Adipocyte (in vitro differentiated cells): ENCODE results near the gene PDE7B.

ENCODE experiments used
- DNase-seq: peaks from one replicate; pipeline ENCODE4 v3.0.0-alpha.2; 2015; ENCODE audit warnings: low read depth
- H3K27me3 ChIP-seq: replicated peaks from 2 replicates; pipeline ENCODE4 v1.7.0; 2013; ENCODE audit warnings: mild to moderate bottlenecking, low read length, moderate library complexity; ENCODE audit not compliant: control insufficient read depth, insufficient read depth
- H3K36me3 ChIP-seq: 2 replicates; pipeline ENCODE4 v1.7.0; 2013; ENCODE audit warnings: low read length, mild to moderate bottlenecking, moderate library complexity; ENCODE audit not compliant: control insufficient read depth, insufficient read depth, severe bottlenecking
- H3K4me1 ChIP-seq: 2 replicates; pipeline ENCODE4 v1.7.0; 2013; ENCODE audit warnings: mild to moderate bottlenecking, low read length, moderate library complexity; ENCODE audit not compliant: control insufficient read depth, insufficient read depth
- H3K4me3 ChIP-seq: 2 replicates; pipeline ENCODE4 v1.7.0; 2013; ENCODE audit warnings: mild to moderate bottlenecking, low read length, moderate library complexity
- H3K9ac ChIP-seq: 2 replicates; pipeline ENCODE4 v1.7.0; 2013; ENCODE audit warnings: mild to moderate bottlenecking, low read length, moderate library complexity
- H3K9me3 ChIP-seq: 2 replicates; pipeline ENCODE4 v1.7.0; 2013; ENCODE audit warnings: mild to moderate bottlenecking, low read length, moderate library complexity; ENCODE audit not compliant: control insufficient read depth

Gene PDE7B

DNA sequence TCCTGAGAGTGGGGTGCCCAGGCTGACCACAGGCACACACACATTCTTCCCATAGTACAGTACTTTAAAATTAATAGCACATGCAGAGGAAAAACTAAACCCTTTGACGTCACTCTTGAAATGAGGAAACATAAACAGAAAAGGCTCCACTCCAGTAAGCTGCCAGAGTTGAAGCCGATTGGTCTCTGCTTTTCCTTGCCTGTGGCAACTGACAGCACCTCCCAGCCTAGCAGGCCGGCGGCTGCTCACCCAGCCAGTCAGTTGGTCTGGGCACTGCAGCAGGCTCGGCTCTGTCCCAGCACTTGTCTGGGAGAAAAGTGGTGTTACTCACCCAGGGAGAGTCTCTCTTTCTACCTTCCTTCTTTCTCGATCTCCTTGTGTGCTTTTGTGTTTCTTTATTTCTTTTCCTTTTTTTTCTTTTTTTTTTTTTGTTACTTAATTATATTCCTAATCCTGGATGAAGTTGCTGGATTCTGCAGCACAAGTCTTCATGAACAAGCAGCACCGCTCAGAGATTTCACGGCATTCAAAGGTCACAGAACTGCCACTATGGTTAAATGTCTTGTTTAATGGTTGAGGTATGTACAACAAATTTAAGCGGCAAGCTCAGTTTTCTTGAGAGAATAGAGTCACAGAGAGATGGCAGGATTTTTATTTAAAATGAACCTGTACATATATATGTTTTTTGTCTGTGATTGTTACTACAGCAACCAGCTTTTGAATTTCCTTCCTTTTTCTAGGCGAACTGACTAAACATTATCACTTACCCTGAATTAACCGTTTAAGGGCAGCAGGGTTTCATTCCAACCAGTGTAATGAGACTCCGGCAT is at the start of gene PDE7B:
TSS of gene PDE7B (plus strand) at position 260 of the 830 bp plus-strand sequence.
- Histone ChIP-seq H3K4me3 (peak within 1 kb of the TSS; percentile 81), H3K9ac (peak within 1 kb of the TSS; percentile 81), H3K27me3 (no peaks in the 10 kb centered on the region), H3K9me3 (peaks cover under 1% of the 10 kb centered on the region), H3K36me3 (no peaks in the 10 kb centered on the region), H3K4me1 (peaks cover 27% of the 10 kb centered on the region)
- DNase-seq, result peak; percentile 98

- no peak overlapping the region for H3K9ac ChIP-seq
- no peaks in the 10 kb centered on the region for H3K4me1 ChIP-seq
- no peaks in the 10 kb centered on the region for H3K9me3 ChIP-seq
- H3K4me3 ChIP-seq, result no peak overlapping the region
- H3K36me3 ChIP-seq, result no peaks in the 10 kb centered on the region
- DNase-seq, result no peak
- no peaks in the 10 kb centered on the region for H3K27me3 ChIP-seq
Observed at GRCh38 chr6:135801755-135802465, 49.6 kb upstream of the PDE7B start.

DNA sequence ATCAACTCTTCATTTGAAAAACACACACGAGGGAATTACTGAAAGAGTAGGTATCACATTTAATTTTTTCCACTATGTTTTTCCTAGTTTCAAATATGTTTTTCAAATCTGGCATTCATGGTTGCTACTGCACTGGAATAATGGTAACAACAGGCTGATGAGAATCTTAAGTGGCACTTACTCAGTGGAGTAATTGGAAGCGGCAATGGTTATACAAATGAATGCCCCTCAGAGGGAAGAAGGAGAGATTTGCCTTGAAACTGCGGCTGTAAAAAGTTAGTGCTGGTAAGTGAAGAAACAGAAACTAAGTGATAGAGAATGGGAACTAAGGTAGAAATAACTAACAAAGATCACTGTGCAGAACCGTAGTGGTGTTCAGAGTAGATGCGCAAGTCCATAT is 41.0 kb upstream of the PDE7B start:
- no peaks in the 10 kb centered on the region for H3K9me3 ChIP-seq
- no peak for DNase-seq
- H3K9ac ChIP-seq, result no peak overlapping the region
- H3K4me3 ChIP-seq, result no peak overlapping the region
- H3K36me3 ChIP-seq, result no peaks in the 10 kb centered on the region
- H3K4me1 ChIP-seq, result no peaks in the 10 kb centered on the region
- no peaks in the 10 kb centered on the region for H3K27me3 ChIP-seq

GRCh38 chr6:135811170-135811569 is 40.3 kb upstream of the PDE7B start:
- Histone ChIP-seq H3K9ac (no peak overlapping the region), H3K27me3 (no peaks in the 10 kb centered on the region), H3K36me3 (no peaks in the 10 kb centered on the region), H3K4me1 (no peaks in the 10 kb centered on the region), H3K4me3 (no peak overlapping the region), H3K9me3 (no peaks in the 10 kb centered on the region)
- no peak for DNase-seq

DNA sequence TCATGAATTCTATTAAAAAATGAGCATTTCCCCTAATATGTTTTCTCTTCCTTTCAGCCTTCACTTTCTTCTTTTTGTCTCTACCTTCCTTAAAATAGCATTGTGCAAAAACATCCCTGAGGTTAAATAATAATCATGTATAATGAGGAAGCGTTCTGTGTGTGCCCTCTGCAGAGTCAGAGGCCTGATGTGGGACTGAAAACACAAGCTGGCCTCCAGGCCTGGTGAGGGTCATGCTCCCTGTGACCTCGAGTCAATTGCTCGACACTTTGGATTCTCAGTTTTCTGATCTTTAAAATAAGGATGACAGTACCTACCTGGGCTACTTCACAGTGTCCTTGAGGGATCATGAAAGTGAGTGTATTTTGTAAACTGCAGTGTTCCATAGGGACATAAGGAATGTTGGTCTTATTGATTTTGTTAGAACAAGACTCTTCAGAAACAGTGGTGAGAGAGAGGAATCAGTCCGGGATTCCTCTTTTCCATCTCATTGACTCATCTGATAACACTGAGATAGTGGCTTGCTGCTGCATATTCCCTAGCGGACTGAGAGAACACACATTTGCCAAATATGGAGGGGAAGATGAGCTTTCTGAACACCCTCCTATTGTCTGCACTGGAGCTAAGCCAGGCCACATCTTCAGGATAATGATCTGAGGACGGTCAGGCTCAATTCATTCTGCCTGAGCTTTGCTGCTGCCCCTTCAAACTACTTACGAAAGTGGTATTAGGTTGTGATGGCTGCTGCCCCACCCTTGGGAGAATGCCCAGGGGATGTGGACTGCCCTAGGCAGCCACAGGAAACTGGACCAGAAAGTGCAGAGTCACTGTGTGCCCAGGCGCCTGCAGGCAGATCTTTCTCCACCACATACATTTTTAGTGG is 39.6 kb upstream of the PDE7B start:
- no peaks in the 10 kb centered on the region for H3K36me3 ChIP-seq
- H3K4me3 ChIP-seq, result no peak overlapping the region
- DNase-seq, result peak; percentile 35
- H3K27me3 ChIP-seq, result no peaks in the 10 kb centered on the region
- no peaks in the 10 kb centered on the region for H3K9me3 ChIP-seq
- H3K4me1 ChIP-seq, result no peaks in the 10 kb centered on the region
- H3K9ac ChIP-seq, result no peak overlapping the region

DNA sequence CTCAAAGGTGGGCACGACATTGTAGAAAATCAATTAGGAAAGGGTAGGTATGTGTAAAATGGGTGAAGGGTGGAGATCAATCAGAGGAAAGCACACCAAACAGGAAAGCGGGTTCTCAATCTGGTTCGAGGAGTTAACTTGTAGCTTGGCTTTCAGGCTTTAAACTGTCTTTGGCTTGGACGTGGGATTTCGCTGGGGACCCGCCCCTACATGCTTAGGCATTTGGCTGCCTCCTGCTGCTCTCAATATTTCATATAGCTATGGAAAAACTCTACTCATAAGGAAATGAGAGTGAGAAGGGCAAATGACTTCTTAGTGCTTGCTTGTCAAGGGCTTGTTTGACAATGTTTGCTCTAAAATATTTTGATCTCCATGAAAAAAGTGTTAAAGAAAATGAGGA is 38.1 kb upstream of the PDE7B start:
- no peaks in the 10 kb centered on the region for H3K9me3 ChIP-seq
- H3K4me3 ChIP-seq, result no peak overlapping the region
- no peak for DNase-seq
- H3K36me3 ChIP-seq, result no peaks in the 10 kb centered on the region
- no peaks in the 10 kb centered on the region for H3K27me3 ChIP-seq
- H3K4me1 ChIP-seq, result no peaks in the 10 kb centered on the region
- H3K9ac ChIP-seq, result no peak overlapping the region

DNA sequence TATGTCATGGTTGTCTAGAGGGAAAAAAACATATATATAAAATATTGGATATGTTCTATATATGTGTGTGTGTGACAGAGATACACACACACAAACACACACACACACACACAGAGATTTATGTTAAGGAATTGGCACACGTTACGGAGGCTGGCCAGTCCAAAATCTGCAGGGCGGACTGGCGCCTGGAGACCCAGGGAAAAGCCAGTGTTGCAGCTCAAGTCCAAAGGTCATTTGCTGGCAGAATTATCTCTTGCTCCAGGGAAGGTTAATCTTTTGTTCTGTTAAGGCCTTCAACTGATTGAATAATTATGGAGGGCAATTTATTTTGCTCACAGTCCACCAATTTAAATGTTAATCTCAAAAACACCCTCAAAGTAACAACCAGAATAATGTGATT is 37.5 kb upstream of the PDE7B start:
- Histone ChIP-seq H3K9ac (no peak overlapping the region), H3K36me3 (no peaks in the 10 kb centered on the region), H3K27me3 (no peaks in the 10 kb centered on the region), H3K4me1 (no peaks in the 10 kb centered on the region), H3K9me3 (no peaks in the 10 kb centered on the region), H3K4me3 (no peak overlapping the region)
- DNase-seq, result no peak

DNA sequence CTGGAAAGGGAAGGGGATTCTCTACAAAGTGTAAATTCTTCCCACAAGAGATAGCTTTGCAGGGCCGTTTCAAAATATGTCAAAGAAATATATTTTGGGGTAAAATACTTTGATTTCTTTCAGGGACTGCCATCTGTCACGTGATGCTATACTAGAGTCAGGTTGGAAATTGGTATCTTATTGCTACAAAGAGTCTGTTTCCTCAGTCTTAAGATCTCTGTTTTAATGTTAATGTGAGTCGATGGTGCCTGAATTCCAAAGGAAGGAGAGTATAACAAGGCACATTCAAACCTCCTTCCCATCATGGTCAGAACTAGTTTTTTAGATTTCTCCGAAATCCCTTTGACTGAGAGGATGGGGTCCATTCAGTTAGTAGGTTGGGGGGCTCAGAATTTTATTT is 36.3 kb upstream of the PDE7B start:
- Histone ChIP-seq H3K36me3 (no peaks in the 10 kb centered on the region), H3K9ac (no peak overlapping the region), H3K4me1 (no peaks in the 10 kb centered on the region), H3K9me3 (no peaks in the 10 kb centered on the region), H3K4me3 (no peak overlapping the region), H3K27me3 (no peaks in the 10 kb centered on the region)
- no peak for DNase-seq

DNA sequence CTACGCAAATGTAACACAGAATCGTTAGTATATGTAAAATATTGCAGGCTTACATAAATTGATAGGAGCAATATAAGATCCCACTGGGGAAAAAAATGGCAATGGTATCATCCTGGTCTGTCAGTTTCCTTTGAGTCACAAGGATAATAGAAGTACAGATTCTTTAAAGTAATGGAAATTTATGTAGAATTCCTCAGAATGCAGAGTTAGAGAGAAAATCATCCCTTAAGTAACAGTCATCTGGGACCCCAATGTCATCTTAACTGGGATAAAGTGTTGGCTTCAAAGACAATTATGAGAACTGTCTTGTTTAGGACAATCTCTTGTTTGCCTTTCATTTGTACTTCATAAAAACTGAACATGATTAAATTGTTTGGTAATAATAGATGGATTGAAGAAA is 34.5 kb upstream of the PDE7B start:
- no peak for DNase-seq
- Histone ChIP-seq H3K9ac (no peak overlapping the region), H3K4me1 (no peaks in the 10 kb centered on the region), H3K27me3 (no peaks in the 10 kb centered on the region), H3K4me3 (no peak overlapping the region), H3K9me3 (no peaks in the 10 kb centered on the region), H3K36me3 (no peaks in the 10 kb centered on the region)

DNA sequence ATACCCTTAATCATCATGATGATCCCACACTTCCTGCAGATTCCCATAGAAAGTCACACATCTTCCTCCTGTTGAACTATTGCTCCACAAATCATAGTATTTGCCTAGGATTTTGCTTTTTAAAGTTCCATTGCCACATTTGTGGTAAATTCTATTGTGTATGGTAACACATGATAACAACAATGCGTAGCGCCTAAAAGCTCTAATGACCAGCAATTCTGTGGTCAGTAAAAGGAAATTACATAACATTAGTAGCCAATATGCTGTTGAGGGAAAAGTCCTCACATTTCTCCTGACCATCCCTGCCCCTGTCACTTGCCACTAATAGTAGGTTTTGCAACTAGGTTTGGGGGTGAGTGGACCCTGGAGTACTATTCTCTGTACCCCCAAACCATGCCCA is 31.8 kb upstream of the PDE7B start:
- no peak overlapping the region for H3K4me3 ChIP-seq
- no peak for DNase-seq
- no peaks in the 10 kb centered on the region for H3K9me3 ChIP-seq
- no peaks in the 10 kb centered on the region for H3K4me1 ChIP-seq
- H3K9ac ChIP-seq, result no peak overlapping the region
- H3K36me3 ChIP-seq, result no peaks in the 10 kb centered on the region
- no peaks in the 10 kb centered on the region for H3K27me3 ChIP-seq

GRCh38 chr6:135820340-135820739 is 31.2 kb upstream of the PDE7B start:
- no peaks in the 10 kb centered on the region for H3K4me1 ChIP-seq
- no peaks in the 10 kb centered on the region for H3K36me3 ChIP-seq
- H3K4me3 ChIP-seq, result no peak overlapping the region
- no peak overlapping the region for H3K9ac ChIP-seq
- H3K27me3 ChIP-seq, result no peaks in the 10 kb centered on the region
- no peaks in the 10 kb centered on the region for H3K9me3 ChIP-seq
- no peak for DNase-seq
